GM18517 (cell line): Measurements from ENCODE around the gene TIA1.

ENCODE experiments used
- ATAC-seq: cut with Tn5 transposase; IDR thresholded peaks from one replicate; pipeline ENCODE4 v1.9.1; 2021; ENCODE audit warnings: mild to moderate bottlenecking, moderate library complexity; ENCODE audit not compliant: unreplicated experiment

TIA1 gene

DNA sequence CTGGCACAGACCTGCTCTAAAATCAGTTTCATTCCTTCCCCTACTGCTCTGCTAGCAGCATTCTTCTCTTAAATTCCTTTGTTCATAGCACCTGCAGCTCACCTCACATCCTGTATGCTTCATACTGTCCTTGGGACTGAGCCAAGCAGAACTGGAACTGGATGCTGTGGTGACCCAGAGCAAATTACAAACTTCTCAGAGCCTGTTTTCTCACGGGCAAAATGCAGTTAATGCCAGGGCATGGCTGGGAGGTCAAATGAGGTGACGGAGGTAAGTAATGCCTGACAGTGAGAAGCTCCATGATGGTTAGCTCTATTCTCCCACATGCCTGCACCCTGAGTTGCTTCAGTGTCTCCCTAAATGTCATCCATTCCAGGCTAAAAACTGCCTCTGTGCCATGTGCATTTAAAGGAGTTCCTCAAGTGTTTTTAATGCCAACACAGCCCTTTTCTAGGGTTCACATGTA, 87.3 kb downstream of the TIA1 start:
- no peak for ATAC-seq

GRCh38 chr2:70160545-70160944, 87.9 kb downstream of the TIA1 start:
- ATAC-seq: no peak
